Tibial artery (tissue), 4 donors: ENCODE results near the gene CDK5.
A peak's percentile ranks its signal among the peaks of the same experiment; 100 is the strongest.
"Not testable (repeated sequence)": the region's sequence is repeated elsewhere in the genome, so short reads cannot be mapped to it uniquely, and the experiment has no call there.

ENCODE experiments used
- DNase-seq, 2 donors: peaks; one replicate each; pipeline ENCODE4 v3.0.0-alpha.2; 2019
- H3K27ac ChIP-seq, 2 donors: fragments of 200-600 bp; sonication (generic) in 1 of 2; 1 replicate in 1 of 2; 2 replicates in 1 of 2; pipeline ENCODE4 v1.5.1; 2018 to 2019; ENCODE audit warnings: mild to moderate bottlenecking in 1 of 2
- H3K27me3 ChIP-seq, 2 donors: fragments of 200-600 bp; sonication (generic) in 1 of 2; one replicate each; pipeline versions ENCODE4 v1.5.1 to v1.6.0; 2016 to 2019
- H3K36me3 ChIP-seq, 3 donors: fragments of 200-600 bp; sonication (generic) in 2 of 3; one replicate each; pipeline ENCODE4 v1.5.1; 2016 to 2019; ENCODE audit warnings: mild to moderate bottlenecking in 2 of 3
- H3K4me1 ChIP-seq, 4 donors: fragments of 200-600 bp; sonication (generic) in 2 of 4; 1 replicate in 3 of 4; 2 replicates in 1 of 4; pipeline ENCODE4 v1.5.1; 2016 to 2019
- H3K4me3 ChIP-seq, 2 donors: fragments of 200-600 bp; sonication (generic) in 1 of 2; 1 replicate in 1 of 2; 2 replicates in 1 of 2; pipeline ENCODE4 v1.5.1; 2018 to 2019; ENCODE audit warnings: mild to moderate bottlenecking in 2 of 2
- H3K9me3 ChIP-seq, 3 donors: fragments of 200-600 bp; sonication (generic) in 1 of 3; one replicate each; pipeline ENCODE4 v1.5.1; 2016 to 2019
- CTCF ChIP-seq, 2 experiments: fragments of 200-600 bp in 1 of 2; fragments of 450-650 bp in 1 of 2; IDR thresholded peaks; one replicate each; pipeline ENCODE4 v1.5.1; 2017 to 2019; ENCODE audit warnings: antibody characterized with exemption in 2 of 2, mild to moderate bottlenecking in 1 of 2, moderate library complexity in 1 of 2
- intact Hi-C: fragments of 100-400 bp; cut with DNase I; formaldehyde crosslinking; loops from one replicate; pipeline ENCODE4 v1.15.0; 2023; ENCODE audit warnings: low total_unique reads

The CDK5 gene

GRCh38 chr7:151031011-151031410 is 26.7 kb downstream of the CDK5 start:
- no peak overlapping the region for H3K27ac ChIP-seq
- DNase-seq, result no peak
- intact Hi-C loops, result no loop called here
- no peaks in the 10 kb centered on the region for H3K9me3 ChIP-seq
- TF ChIP-seq CTCF (IDR thresholded peaks at IDR 0.05), result no peak
- no peak overlapping the region for H3K4me3 ChIP-seq
- H3K36me3 ChIP-seq, result peaks cover 12 to 42% (median 24%) of the 10 kb centered on the region in 3 donors
- peaks cover 0 to 12% (median 4%) of the 10 kb centered on the region in 4 donors for H3K4me1 ChIP-seq
- H3K27me3 ChIP-seq, result no peaks in the 10 kb centered on the region

- H3K4me1 ChIP-seq, result peaks cover 0 to 12% (median 4%) of the 10 kb centered on the region in 4 donors
- TF ChIP-seq CTCF (IDR thresholded peaks at IDR 0.05), result no peak
- intact Hi-C loops, result loop anchor here (2.0 kb wide), 1 partner anchor 30 kb away; the partner anchor contains the start of gene SLC4A2
- peak overlapping the region; percentile 67 to 70 for H3K4me3 ChIP-seq
- no peaks in the 10 kb centered on the region for H3K9me3 ChIP-seq
- DNase-seq, result no peak
- peaks cover 0 to 22% (median 4%) of the 10 kb centered on the region in 3 donors for H3K36me3 ChIP-seq
- peaks cover 0 to 4% of the 10 kb centered on the region in 2 donors for H3K27me3 ChIP-seq
- H3K27ac ChIP-seq, result peak overlapping the region; percentile 55 to 75
Measured at GRCh38 chr7:151028948-151029501, 28.7 kb downstream of the CDK5 start.

GRCh38 chr7:151028131-151028947 is 29.4 kb downstream of the CDK5 start, which contains the start of gene ABCB8:
TSS of gene ABCB8 (plus strand) at chr7:151028450. CDS start at chr7:151028516, 66 bp downstream.
- peak; percentile 50 to 52 for TF ChIP-seq CTCF (IDR thresholded peaks at IDR 0.05)
- H3K9me3 ChIP-seq, result no peaks in the 10 kb centered on the region
- H3K36me3 ChIP-seq, result peaks cover 0 to 15% (median 0%) of the 10 kb centered on the region in 3 donors
- H3K4me3 ChIP-seq, result peak within 1 kb of the TSS; percentile 67 to 70
- peak; percentile 99 for DNase-seq
- H3K27me3 ChIP-seq, result peaks cover 0 to 11% of the 10 kb centered on the region in 2 donors
- H3K27ac ChIP-seq, result peak within 1 kb of the TSS; percentile 55 to 75
- peaks cover 0 to 12% (median 4%) of the 10 kb centered on the region in 4 donors for H3K4me1 ChIP-seq
- intact Hi-C loops, result loop anchor here (2.0 kb wide), 1 partner anchor 30 kb away; the partner anchor contains the start of gene SLC4A2

GRCh38 chr7:151027728-151028130 is 30.0 kb downstream of the CDK5 start:
- peak overlapping the region; percentile 55 to 75 for H3K27ac ChIP-seq
- intact Hi-C loops, result loop anchor here (2.0 kb wide), 1 partner anchor 31 kb away; the partner anchor contains the start of gene SLC4A2
- peaks cover 0 to 14% of the 10 kb centered on the region in 2 donors for H3K27me3 ChIP-seq
- DNase-seq, H3K9me3 ChIP-seq, H3K36me3 ChIP-seq: not testable (repeated sequence)
- peaks cover 0 to 12% (median 4%) of the 10 kb centered on the region in 4 donors for H3K4me1 ChIP-seq
- peak overlapping the region; percentile 67 to 70 for H3K4me3 ChIP-seq

- Histone ChIP-seq H3K27me3 (peaks cover 0 to 14% of the 10 kb centered on the region in 2 donors), H3K4me3 (peak overlapping the region in 1 of 2 donors; percentile 67), H3K4me1 (peaks cover 0 to 12% (median 4%) of the 10 kb centered on the region in 4 donors), H3K27ac (peak overlapping the region; percentile 55 to 75)
- H3K9me3 ChIP-seq, DNase-seq, H3K36me3 ChIP-seq, intact Hi-C loops: not testable (repeated sequence)
Measured at GRCh38 chr7:151026771-151027727, 30.6 kb downstream of the CDK5 start.
